K562 (cell line): ENCODE results near the gene KCTD21. TPM values are rescaled to one million over a fixed set of nuclear protein-coding genes. Genes with fewer than 3 reads are reported as not detected.

Experiments used
- BRF2 ChIP-seq: IDR thresholded peaks from 3 replicates; pipeline ENCODE4 v1.6.1; 2011; ENCODE audit warnings: borderline replicate concordance, mild to moderate bottlenecking; ENCODE audit not compliant: insufficient read length, insufficient read depth
- CSDE1 ChIP-seq, 2 experiments: fragments of 450-650 bp; IDR thresholded peaks; 2 replicates each; pipeline ENCODE4 v1.6.1; 2016; ENCODE audit warnings: mild to moderate bottlenecking in 1 of 2
- EP300 ChIP-seq: IDR thresholded peaks from 2 replicates; pipeline ENCODE4 v1.6.1; 2012; ENCODE audit warnings: low read length, improper control_type of control experiment
- ETV5 ChIP-seq: sonication (generic); formaldehyde crosslinking; IDR thresholded peaks from 2 replicates; pipeline ENCODE4 v1.4.0; 2020; ENCODE audit warnings: low read depth, mild to moderate bottlenecking, missing genetic modification reagents
- KDM5B ChIP-seq: fragments of 200-600 bp; sonication (generic); IDR thresholded peaks from 2 replicates; pipeline ENCODE4 v1.6.1; 2012; ENCODE audit warnings: low read depth, mild to moderate bottlenecking, moderate library complexity, low read length, control low read depth, inconsistent platforms; ENCODE audit not compliant: insufficient replicate concordance
- NR1H2 ChIP-seq: sonication (generic); formaldehyde crosslinking; IDR thresholded peaks from 2 replicates; pipeline ENCODE4 v1.4.0; 2020; ENCODE audit warnings: mild to moderate bottlenecking, missing genetic modification reagents
- RBM22 ChIP-seq: fragments of 200-400 bp; formaldehyde crosslinking; IDR thresholded peaks from 2 replicates; pipeline ENCODE4 v1.6.1; 2018; ENCODE audit warnings: low read length, low read depth; ENCODE audit not compliant: poor library complexity, severe bottlenecking
- STAT6 ChIP-seq: sonication (generic); formaldehyde crosslinking; IDR thresholded peaks from 2 replicates; pipeline ENCODE4 v1.8.1; 2023; ENCODE audit warnings: mild to moderate bottlenecking, missing genetic modification reagents
- TRIM28 ChIP-seq: fragments of 450-650 bp; IDR thresholded peaks from 2 replicates; pipeline ENCODE4 v1.6.1; 2017
- YY1 ChIP-seq, 3 experiments: IDR thresholded peaks; 2 replicates each; pipeline ENCODE4 v1.6.1; 2011; ENCODE audit warnings: low read length in 2 of 3, mild to moderate bottlenecking in 2 of 3, moderate library complexity in 2 of 3, borderline replicate concordance in 1 of 3, control low read depth in 1 of 3, low read depth in 1 of 3; ENCODE audit not compliant: insufficient read depth in 3 of 3, insufficient replicate concordance in 2 of 3, control insufficient read depth in 1 of 3, insufficient read length in 1 of 3; ENCODE audit errors: extremely low read depth in 1 of 3
- ZFPM2 ChIP-seq: fragments of 250-450 bp; sonication (Bioruptor Pico); IDR thresholded peaks from 2 replicates; pipeline ENCODE4 v1.5.1; 2022; ENCODE audit warnings: mild to moderate bottlenecking
- ZNF174 ChIP-seq: fragments of 250-450 bp; sonication (Bioruptor Pico); IDR thresholded peaks from 2 replicates; pipeline ENCODE4 v1.4.0; 2020; ENCODE audit warnings: mild to moderate bottlenecking
- ZNF583 ChIP-seq: fragments of 250-450 bp; sonication (Bioruptor Pico); IDR thresholded peaks from 2 replicates; pipeline ENCODE4 v1.4.0; 2020
- polyA plus RNA-seq, 8 experiments: library from polyadenylated mRNA; depleted of rRNA in 4 of 8; stranded (reverse) in 5 of 8; unstranded in 3 of 8; fragments of >200 nt; fragmentation: Nextera tagmentation in 2 of 8; fragmentation: Illumina TruSeq in 1 of 8; extraction: Ambion mirVana in 2 of 8; extraction: Trizol in 1 of 8; gene quantifications; 2 replicates each; pipeline versions ENCODE4 v1.2.1 to v1.2.3, GENCODE V29; 2011 to 2014; ENCODE audit warnings: inconsistent platforms in 1 of 8, missing spikeins in 1 of 8
- total RNA-seq, 7 experiments: library from RNA; depleted of rRNA in 6 of 7; stranded (reverse); fragments of >200 nt in 6 of 7; fragmentation: Illumina TruSeq in 2 of 7; extraction: Trizol in 2 of 7; gene quantifications; 2 replicates each; pipeline versions ENCODE4 v1.2.1 to v1.2.3, GENCODE V29; 2011 to 2021; ENCODE audit warnings: low replicate concordance in 1 of 7
- TF ChIP-seq, protein P1 (sequence below): conservative IDR thresholded peaks from 2 replicates; pipeline ENCODE4 v1.6.1; 2011; ENCODE audit warnings: low read depth, mild to moderate bottlenecking, low read length; ENCODE audit not compliant: control insufficient read depth
- TF ChIP-seq, protein P2 (sequence below): fragments of 250-450 bp; sonication (Bioruptor Pico); IDR thresholded peaks from 2 replicates; pipeline ENCODE4 v1.4.0; 2020; ENCODE audit warnings: mild to moderate bottlenecking, moderate library complexity

KCTD21 gene
- total and polyA plus RNA-seq, 9 of the 15 experiments (the other 6 are each of a cell fraction or from before 2014, with no cell fraction given), result 0.34 to 5.4 (median 1.9) TPM

DNA sequence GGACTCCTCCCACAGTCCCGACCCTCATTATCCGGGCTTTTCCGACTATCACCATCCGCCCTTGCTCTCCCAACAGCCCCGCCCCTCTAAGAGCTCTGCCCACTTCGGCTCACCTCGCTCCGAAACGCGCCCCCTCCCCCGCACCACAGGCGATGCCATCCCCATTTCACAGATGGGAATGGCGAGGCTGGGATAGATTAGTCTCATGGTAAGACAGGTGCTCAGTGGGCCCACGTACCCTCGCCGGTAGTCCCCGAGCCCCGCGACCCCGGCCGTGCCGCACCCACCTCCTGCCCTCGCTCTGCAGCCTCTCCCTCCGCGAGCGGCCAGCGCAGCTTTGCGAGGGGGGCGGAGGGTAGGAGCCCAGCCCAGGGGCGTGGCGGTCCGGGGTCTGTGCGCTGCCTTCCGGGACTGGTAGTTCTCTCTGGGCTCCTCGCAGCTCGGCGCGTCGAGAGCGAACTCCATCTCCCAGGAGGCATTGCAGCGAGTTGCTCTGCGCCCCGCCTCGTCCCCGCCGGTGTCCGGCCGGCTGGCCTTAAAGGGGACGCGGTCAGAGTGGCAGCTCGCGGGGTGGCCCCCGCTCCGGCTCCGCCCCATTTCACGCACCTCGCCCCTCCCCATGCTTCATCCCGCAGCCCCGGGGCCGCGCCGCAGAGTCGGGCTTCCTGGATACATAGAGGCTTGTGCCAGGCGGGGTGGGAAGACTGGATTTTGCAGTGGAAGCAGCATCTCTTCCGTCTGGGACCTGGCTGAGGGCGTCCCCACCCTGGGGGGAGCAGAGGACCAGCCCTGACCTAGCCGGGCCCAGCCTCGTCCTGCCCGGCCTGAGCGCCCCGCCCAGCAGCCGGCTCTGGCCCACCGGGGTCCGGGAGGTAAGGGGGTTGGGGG lies at the start of gene KCTD21, which contains the start of gene USP35 (continued):
- no peak for TF ChIP-seq BRF2
- no peak for TF ChIP-seq NR1H2 (CRISPR knock-in tag)
- TF ChIP-seq ZFPM2 (CRISPR knock-in tag), result peak; percentile 89; the same call in 1 of the 2 replicates
- TF ChIP-seq RBM22, result peak; percentile 73
- TF ChIP-seq ETV5, result peak; percentile 19; the same call in 1 of the 2 replicates
- TF ChIP-seq, protein P1, sequence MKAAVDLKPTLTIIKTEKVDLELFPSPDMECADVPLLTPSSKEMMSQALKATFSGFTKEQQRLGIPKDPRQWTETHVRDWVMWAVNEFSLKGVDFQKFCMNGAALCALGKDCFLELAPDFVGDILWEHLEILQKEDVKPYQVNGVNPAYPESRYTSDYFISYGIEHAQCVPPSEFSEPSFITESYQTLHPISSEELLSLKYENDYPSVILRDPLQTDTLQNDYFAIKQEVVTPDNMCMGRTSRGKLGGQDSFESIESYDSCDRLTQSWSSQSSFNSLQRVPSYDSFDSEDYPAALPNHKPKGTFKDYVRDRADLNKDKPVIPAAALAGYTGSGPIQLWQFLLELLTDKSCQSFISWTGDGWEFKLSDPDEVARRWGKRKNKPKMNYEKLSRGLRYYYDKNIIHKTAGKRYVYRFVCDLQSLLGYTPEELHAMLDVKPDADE, result peak; percentile 92
- TF ChIP-seq ZNF583 (CRISPR knock-in tag), result peak; percentile 31; the same call in 1 of the 2 replicates
- TF ChIP-seq CSDE1 (IDR thresholded peaks at IDR 0.05), result no peak
- TF ChIP-seq, protein P2, sequence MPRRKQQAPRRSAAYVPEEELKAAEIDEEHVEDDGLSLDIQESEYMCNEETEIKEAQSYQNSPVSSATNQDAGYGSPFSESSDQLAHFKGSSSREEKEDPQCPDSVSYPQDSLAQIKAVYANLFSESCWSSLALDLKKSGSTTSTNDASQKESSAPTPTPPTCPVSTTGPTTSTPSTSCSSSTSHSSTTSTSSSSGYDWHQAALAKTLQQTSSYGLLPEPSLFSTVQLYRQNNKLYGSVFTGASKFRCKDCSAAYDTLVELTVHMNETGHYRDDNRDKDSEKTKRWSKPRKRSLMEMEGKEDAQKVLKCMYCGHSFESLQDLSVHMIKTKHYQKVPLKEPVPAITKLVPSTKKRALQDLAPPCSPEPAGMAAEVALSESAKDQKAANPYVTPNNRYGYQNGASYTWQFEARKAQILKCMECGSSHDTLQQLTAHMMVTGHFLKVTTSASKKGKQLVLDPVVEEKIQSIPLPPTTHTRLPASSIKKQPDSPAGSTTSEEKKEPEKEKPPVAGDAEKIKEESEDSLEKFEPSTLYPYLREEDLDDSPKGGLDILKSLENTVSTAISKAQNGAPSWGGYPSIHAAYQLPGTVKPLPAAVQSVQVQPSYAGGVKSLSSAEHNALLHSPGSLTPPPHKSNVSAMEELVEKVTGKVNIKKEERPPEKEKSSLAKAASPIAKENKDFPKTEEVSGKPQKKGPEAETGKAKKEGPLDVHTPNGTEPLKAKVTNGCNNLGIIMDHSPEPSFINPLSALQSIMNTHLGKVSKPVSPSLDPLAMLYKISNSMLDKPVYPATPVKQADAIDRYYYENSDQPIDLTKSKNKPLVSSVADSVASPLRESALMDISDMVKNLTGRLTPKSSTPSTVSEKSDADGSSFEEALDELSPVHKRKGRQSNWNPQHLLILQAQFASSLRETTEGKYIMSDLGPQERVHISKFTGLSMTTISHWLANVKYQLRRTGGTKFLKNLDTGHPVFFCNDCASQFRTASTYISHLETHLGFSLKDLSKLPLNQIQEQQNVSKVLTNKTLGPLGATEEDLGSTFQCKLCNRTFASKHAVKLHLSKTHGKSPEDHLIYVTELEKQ (CRISPR knock-in tag), result no peak
- TF ChIP-seq YY1 (IDR thresholded peaks at IDR 0.05; ENCODE audit: borderline replicate concordance in 1 of 3, control insufficient read depth in 1 of 3, extremely low read depth in 1 of 3, insufficient read depth in 3 of 3, insufficient read length in 1 of 3, insufficient replicate concordance in 2 of 3, low read depth in 1 of 3, low read length in 2 of 3), result peak in 1 of 3 experiments; percentile 7
- TF ChIP-seq ZNF174, result no peak
- TF ChIP-seq KDM5B, result no peak
- TF ChIP-seq TRIM28, result 0 out of 2 replicates have a peak, but pooled peaks have one; percentile 47
- 0 out of 2 replicates have a peak, but pooled peaks have one; percentile 0 for TF ChIP-seq EP300
- TF ChIP-seq STAT6, result no peak
